Activated CD8-positive, alpha-beta memory T cell treated with anti-CD3 and anti-CD28 coated beads, Interleukin-2, amount 50 U/mL, for 24 hours (primary cell): ENCODE measurements around the gene ALOX5.
A peak's percentile ranks its signal among the peaks of the same experiment; 100 is the strongest.

Experiments
- DNase-seq: peaks from one replicate; pipeline ENCODE4 v3.0.0-alpha.2; 2020; ENCODE audit errors: extremely low read depth

Gene ALOX5

DNA sequence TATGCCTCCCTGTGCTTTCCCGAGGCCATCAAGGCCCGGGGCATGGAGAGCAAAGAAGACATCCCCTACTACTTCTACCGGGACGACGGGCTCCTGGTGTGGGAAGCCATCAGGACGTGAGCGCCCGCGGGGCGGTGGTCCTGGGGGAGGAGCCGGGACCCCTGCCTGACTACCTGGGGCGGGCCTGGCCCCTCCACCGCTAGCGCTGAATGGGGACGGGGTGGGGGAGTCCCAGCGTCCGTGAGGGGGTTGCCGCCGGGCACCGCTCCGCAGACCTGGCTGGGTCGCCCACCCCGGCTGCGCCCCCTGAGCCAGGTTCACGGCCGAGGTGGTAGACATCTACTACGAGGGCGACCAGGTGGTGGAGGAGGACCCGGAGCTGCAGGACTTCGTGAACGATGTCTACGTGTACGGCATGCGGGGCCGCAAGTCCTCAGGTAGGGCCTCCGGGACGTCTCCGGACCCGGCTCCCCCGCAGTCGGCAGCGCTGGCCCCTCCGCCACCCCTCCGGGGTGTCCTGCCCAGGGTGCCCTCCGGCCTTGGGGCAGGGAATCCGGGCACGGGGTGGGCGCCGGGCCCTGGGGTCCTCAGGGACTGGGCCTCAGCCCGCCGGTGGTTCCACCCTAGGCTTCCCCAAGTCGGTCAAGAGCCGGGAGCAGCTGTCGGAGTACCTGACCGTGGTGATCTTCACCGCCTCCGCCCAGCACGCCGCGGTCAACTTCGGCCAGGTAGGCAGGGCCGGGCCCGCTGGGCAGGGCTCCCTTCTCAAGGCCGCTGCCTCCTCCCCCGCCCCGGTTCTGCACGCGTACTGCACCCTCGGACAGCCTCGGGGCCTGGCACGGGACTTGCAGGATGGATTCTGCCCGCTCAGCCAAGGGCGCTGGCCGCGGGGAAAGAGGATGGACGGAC lies 69.3 kb downstream of the ALOX5 start:
- DNase-seq = no peak

DNA sequence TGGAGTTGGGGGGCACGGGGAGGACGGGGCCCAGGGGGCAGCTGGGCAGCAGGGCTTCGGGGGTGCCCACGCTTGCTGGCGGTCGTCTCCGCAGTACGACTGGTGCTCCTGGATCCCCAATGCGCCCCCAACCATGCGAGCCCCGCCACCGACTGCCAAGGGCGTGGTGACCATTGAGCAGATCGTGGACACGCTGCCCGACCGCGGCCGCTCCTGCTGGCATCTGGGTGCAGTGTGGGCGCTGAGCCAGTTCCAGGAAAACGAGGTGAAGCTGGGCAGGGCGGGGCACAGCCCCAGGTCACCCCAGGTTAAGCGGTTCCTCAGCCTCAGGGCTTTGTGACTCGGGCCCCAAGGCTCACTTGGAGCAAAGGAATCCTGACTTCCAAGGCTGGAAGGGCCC lies 70.0 kb downstream of the ALOX5 start:
- DNase-seq = no peak

DNA sequence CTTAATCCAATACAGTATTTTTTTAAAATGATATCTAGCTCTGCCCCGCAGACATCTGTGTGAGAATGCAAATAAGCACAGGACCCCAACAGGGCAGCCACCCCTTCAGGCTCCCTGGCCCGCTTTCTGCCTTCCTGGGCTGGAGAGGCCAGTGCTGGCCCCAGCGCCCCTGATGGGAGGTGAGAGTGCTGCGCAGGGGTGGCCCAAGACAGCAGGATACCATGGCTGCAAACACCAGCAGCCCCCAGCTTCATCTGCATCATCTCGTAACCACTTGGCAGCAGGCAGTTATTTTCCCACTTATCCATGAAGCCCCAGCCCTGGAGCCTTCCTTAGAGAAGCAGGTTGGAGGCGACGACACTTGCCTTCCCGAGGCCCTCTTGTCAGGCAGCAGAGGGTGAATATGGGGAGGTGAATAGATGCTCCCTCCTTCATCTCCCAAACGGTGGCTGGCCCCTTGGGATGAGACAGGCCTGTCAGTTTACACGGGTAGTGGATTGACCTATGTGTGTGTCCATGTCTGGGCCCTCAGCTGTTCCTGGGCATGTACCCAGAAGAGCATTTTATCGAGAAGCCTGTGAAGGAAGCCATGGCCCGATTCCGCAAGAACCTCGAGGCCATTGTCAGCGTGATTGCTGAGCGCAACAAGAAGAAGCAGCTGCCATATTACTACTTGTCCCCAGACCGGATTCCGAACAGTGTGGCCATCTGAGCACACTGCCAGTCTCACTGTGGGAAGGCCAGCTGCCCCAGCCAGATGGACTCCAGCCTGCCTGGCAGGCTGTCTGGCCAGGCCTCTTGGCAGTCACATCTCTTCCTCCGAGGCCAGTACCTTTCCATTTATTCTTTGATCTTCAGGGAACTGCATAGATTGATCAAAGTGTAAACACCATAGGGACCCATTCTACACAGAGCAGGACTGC lies 71.2 kb downstream of the ALOX5 start:
- no peak for DNase-seq

DNA sequence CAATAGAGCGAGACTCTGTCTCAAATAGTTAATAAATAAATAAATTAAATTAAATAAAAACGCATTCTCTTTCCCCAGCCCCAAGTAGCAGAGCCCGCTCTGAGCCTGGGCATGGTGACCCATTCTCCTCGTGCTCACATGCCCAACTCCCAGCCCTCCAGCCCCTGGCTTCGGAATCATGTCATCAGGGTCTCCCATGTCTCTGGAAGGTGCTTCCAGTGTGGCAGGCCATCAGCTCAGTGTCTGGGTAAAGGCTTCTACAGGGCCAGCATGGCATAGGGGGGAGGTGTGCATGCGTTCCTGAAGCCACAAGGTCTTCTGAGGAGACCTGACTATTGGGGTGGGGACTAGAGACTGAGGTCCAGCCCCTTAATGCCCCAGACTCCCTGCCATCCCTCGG lies 72.8 kb downstream of the ALOX5 start:
- no peak for DNase-seq

DNA sequence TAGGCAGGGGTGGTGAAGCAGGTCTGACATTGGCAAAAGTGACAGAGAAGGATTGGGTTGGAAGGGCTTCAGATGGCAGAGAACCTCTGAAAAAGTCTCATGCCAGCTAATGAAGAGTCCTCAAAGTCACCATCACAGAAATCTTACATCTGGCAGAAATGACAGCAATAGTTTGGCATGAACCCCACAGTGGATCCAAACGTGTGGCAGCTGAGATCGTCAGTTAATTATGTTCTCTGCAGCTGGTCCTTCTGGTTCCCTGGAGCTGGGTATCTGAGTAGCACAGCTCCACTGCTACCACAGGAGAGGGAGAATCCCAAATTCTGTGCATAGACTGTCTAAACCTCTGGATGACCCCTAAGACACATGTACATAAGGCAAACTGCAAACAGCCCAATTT lies 73.4 kb downstream of the ALOX5 start:
- no peak for DNase-seq

DNA sequence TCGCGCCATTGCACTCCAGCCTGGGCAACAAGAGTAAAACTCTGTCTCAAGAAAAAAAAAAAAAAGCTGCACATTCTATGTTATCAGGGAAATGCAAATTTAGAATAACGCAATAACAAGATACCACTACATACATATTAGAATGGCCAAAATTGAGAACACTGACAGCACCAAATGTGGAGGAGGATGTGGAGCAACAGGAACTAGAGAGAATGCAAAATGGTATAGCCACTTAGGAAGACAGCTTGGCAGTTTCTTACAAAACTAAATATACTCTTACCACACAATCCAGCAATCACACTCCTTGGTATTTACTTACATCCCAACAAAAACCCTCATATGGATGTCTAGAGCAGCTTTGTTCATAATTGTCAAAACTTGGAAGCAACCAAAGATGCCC lies 76.8 kb downstream of the ALOX5 start:
- no peak for DNase-seq

DNA sequence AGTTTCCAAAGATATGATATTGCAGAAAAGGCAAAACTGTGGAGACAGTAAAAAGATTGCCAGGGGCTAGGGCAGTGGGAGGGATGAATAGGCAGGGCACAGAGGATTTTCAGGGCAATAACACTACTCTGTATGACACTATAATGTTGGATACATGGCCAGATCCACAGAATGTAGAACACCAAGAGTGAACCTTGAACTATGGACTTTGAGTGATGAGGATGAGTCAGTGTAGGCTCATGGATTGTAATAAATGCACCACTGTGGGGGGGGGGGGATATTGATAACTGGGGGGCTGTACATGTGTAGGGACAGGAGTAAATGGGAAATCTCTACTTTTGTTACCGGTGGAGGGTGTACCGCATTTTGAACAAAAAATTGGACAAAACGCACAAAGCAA lies 77.4 kb downstream of the ALOX5 start:
- DNase-seq = no peak

DNA sequence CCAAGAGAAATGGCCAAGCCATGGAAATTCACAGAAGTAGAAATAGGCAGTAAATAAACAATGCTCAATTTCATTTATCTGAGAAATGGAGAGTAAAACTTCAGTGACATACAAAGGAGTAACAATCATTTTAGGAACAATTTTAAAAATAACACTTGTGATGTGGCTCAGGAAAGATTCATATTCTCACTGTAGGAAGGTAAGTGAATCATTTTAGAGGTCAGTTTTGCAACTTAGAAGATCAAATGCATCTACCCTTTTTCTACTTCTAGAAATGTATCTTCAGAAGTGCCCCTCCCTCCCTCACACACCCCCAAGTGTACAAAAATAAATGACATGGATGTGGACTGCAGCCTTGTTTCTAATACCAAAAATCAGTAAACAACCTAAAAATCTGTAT lies 78.3 kb downstream of the ALOX5 start:
- no peak for DNase-seq

DNA sequence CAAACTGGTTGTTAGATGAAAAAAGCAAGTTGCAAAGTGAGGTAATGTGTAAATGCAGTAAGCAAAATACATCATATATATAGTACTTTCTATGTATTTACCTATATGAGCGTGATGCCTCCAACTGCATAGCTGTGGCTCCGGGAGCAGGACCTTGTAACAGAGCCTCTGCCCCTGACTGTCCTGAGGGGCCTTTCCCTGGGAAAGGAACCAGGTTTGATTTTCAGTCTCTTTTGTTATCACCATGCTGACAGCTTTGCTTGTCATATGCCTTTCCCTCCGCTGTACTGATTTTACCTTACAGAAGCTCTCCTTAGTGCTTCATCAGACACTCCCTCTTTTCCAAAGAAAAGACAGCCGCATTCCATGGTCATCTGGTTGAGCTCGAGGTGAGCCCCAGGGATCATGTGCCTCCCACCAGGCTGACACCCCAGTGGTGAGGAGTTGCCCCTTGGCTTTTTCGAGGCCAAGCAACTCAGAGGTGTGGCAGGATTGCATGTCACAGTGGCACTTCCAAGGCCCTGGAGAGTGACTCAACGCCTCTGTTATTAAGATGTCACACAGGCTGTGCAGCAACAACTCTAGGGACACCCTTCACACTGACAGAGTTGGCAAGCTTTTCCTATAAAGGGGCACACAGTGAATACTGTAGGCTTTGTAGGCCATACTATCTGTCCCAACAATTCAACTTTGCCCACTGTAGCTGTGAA lies 78.9 kb downstream of the ALOX5 start:
- no peak for DNase-seq

DNA sequence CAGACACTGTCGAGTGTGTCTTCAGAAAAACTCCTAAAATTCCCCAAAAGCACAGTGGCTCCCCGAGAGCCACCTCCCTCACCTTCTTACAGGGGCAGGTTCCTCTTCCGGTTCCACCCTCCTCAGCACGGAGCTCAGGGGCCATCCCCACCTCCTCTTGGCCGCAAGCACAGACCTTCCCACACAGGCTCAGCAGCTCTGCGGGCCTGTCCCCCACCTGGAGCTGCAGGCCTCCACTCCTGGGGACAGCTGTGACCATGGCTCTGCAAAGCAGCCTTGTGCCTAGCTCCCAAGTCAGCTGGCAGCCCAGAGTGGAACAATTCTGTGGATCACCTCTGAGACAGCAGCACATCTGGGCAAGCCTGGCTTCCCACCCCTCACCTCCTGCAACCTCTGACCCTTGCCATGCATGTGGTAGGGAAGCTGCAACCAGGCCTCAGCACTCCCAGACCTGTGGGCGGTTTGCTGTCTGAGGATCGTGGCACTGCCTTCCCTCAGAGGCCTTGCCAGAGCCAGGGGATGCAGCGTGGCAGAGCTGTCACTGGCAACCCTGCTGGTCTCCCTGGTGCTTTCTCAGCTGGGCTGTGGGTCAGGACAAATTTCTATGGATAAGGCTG lies 79.7 kb downstream of the ALOX5 start:
- DNase-seq = no peak

DNA sequence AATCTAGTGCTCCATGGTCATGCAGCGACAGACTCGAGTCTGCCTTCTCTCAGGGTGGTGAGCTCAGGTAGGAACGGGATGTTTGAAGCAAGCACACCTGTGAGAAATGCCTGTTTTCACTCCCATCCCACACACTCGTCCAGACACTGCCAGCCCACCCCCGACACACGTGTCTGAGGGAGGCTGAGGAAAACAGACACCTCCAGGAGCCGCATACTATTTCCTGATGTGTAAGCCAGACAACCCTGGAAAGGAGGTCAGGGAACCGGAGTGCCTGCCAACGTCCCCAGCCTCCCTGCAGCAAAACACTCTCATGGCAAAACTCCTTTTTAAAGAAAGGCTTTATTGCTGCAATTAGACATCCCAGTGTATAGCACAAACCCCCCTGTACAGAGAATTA lies 80.2 kb downstream of the ALOX5 start:
- DNase-seq = no peak

DNA sequence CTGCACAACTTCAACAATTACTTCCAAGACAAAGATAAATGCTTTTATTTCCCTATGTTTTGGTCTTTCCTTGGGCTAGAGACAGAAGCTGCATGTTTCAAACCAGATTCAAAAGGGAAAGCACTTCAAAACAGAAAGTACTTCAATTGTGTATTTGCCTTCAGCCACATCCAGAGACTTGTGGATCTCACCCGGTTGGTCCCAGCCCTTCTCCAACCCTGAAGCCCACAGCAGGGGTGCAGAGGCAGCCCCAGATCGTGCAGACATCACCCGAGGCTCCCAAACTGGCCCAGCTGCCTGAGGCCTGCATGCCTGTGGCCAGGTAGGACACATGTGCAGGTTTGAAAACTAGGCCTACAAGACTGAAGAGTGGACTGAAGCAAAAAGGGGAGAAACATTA lies 80.8 kb downstream of the ALOX5 start:
- no peak for DNase-seq

DNA sequence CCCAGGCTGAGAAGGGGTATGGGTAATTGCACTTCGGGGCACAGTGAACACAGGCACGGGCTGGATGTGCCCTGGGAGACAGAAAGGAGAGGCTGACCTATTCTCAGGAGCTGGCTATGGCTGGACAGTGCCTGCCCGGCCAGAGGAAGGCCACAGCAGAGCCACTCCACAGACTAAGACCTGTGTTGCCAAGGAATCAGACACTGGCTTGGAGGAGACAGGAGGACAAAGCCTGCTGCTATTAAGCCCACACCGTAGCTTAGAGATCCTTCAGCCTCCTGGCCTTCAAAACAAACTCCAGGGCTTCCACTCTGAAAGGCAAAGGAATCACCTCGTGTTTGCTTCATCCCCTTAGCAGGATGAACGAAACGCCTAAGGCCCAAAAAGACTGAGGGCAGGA lies 82.2 kb downstream of the ALOX5 start:
- no peak for DNase-seq

DNA sequence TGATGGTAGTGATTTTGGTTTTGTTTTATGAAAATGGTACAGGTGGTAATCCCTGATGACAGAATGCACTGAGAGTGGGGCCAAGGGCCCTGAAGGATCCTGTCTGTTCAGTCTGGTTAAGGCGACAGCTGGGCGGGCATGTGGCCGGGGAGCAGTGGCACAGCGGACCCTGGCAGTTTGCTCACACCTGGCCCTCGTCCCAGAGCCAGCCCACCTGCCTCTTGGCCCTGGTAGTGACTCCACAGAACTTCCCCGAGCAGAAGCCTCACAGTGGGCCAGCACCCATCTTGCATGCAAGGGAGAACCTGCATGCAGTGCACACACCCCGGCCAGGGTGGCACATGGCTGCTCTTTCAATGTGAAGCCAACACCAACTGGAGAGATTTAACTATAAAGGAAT lies 82.8 kb downstream of the ALOX5 start:
- DNase-seq = no peak

DNA sequence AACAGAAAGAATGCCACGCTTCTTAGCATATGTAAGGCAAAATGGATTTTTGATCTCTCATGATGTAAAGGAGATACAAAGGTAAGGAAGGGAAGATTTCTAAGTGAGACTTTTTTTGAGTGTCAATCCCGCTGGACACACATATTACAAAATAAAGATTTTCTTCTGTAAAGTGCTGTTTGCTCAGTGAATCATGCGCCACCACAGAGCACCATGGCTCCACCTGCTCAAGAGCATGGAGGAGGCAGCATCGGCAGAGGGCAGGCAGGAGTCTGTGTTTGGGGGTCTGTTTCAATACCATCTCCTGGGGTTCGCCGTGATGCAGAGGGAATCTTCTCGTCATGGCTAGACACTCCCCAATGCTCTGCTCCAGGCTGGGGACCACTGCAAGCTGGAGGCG lies 83.5 kb downstream of the ALOX5 start:
- no peak for DNase-seq

DNA sequence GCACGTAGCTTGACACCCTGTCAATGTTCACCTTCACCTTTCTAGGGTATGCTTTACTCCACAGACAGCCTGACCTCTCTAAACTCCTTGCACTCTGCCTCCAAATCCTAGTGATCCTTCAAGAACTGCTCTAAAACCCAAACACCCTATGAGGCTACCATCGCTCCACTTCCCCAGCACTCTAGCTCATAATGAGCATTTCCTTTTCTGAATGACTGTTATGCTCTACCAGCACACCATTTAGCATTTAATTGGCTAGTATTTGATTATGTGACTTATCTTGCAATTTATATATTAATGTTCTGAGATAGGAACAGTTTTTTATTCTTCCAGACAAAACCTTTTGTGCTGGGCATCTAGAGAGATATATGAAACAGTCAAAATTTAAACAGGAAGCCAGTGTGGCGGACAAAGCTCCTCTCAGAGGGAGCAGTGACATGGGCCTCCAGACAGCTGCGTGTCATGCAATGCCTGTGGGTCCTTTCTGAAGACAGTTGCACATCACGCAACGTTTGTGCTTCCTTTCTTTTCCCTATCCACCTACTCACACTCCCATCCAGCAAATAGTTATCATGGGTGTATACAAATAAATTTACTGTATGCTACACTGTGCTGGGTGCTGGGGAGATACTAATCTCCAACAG lies 86.3 kb downstream of the ALOX5 start:
- no peak for DNase-seq

DNA sequence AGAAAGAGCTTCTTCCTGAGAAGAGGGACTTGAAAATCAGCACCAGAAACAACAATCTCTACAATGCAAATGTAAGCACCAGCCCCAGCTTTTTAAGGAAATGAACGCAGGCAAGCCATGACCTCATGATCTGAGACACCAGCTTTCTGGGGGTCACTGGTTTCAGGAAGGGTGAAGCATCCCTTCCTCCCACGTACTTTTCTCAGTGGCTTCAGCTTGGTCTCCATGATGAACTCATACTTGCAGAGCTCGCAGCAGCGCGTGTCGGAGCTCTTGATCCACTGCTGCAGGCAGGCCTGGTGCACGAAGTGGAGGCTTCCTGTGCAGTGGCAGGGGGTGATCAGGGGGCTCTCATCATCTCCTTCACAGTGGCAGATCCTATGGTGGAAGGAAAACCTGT lies 87.0 kb downstream of the ALOX5 start:
- no peak for DNase-seq

DNA sequence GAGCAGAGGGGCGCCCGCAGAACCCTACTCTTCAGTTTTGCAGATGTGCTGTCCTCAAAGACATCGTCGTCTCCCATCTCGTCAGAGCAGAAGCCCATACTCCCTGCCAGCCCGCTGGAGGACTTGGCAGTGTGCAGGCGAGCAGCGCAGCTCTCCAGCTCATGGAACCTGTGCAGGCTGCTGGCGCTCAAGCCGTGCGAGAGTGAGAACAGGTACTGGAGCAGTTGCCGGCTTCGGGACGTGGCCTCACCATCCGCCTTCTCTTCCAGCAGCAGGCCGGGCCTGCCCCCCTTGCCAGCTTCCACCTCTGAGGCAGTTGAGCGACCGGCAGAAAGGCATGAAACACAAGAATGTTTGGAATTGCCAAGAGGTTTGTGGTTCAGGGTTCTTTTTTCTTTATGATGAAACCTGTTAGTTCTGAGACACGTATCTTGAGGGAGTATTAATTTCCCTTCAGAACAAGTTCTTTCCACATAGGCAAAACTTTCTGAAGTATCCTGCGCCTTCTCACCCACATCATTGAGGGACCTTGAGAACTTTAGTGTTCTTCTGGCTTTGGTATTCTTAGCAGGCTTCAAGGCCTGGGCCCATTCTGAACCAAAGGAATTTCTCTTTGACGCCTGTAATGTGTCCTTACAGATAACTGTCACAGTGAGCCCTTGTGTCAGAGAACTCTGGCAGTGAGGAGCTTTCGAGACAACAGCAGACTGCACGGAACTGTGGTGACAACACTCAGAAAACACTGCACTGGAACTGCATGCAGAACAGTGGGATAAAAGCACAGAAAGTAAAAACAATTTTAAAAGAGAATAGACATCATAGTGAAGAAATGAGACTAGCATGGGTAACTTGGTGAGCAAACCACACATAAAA lies 89.5 kb downstream of the ALOX5 start:
- DNase-seq = no peak

DNA sequence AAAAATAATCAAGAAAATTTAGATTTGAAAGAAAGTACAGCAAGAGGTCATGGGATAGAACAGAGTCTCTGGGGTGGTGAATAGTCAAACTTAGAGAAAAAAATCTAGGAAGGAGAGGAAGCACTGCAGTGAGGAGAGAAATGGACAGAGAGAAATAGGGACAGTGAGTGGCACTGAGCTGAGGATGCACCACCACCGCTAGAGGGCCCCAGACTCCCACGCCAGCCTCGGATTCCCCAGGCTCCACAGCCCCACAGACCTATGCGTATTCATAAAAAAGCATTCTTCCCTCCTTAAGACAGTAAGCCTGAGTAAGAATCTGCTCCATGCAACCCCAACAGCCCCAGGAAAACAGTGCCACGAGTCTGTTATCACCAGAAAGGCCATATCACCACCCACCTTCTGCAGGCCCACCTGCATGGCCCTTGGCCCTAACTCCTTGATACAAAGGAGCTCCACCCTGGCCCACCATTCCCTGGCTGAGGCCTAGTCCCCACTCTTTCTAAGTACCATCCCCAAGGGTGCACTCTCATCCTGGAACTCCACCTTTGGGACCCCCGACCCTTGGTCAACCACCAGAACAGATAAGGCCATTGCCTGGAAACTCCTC lies 91.0 kb downstream of the ALOX5 start:
- DNase-seq = peak; percentile 28

DNA sequence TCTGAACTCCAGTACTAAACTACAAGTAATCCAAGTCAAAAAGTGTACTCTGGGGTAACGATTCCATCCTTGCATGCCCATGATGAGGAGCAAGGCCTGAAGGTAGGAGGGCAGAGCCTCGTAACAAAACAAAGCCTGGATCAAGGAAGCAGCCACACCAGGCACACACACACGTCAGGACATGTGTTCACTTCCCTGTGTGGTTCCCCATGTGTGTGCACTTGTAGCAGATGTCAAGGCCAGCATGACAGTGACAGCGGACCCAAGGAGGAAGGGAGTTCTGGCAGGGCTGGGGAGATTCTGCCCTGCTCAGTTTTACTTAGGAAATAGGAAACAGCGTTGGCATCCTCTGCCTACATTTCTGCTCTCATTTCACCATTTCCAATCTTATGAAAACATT lies 92.8 kb downstream of the ALOX5 start:
- no peak for DNase-seq
